ENCODE measurements around the gene IGFBP7.
A peak's percentile ranks its signal among the peaks of the same experiment; 100 is the strongest.

The IGFBP7 gene

GRCh38 chr4:57042711-57043169 lies 67.4 kb downstream of the IGFBP7 start:
- no peak for DNase-seq (ENCODE audit: low spot score)

DNA sequence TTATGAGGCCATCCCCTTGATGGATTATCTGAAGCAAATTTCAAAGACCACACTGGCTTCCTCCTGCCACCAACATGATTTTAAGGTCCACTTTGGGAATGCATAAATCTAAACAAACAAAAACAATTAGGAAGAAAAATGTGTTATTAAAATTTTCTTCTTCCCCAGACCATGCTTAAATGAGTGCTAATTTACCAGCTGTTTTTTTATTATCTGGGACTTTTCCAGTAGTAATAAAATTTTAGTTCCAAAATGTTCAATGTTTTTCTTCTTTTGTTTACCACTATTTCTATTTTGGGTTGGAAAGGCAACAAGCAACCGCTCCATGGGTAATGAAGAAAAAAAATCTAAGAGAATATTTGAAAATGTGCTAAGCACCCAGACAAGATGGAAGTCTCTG lies 69.2 kb downstream of the IGFBP7 start:
- no peak for DNase-seq (ENCODE audit: low spot score)

GRCh38 chr4:57040510-57040909 lies 69.7 kb downstream of the IGFBP7 start:
- no peak for DNase-seq (ENCODE audit: low spot score)

GRCh38 chr4:57039345-57039744 lies 70.8 kb downstream of the IGFBP7 start:
- no peak for DNase-seq (ENCODE audit: low spot score)

- DNase-seq (ENCODE audit: low spot score), result peak; percentile 20
Measured at GRCh38 chr4:57037982-57038604, 72.1 kb downstream of the IGFBP7 start.

- no peak for DNase-seq (ENCODE audit: low spot score)
Measured at GRCh38 chr4:57034520-57034919, 75.7 kb downstream of the IGFBP7 start.

DNA sequence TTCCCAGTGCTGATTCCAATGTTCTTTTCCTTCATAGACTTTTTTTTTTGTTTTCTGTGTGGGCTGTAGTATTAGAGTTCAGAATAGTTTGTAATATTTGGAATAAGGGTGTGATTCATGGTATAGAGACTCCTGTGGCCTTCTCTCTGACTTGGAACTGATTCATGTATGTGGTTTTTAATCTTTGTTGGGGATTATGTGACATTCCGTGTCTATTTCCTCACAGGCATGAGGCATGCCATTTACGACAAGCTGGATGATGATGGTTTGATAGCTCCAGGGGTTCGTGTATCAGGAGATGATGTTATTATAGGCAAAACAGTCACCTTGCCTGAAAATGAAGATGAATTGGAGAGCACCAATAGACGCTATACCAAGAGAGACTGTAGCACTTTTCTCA lies 87.1 kb downstream of the IGFBP7 start:
- no peak for DNase-seq (ENCODE audit: low spot score)

- DNase-seq (ENCODE audit: low spot score), result no peak
Measured at GRCh38 chr4:57020467-57021101, 89.6 kb downstream of the IGFBP7 start.

GRCh38 chr4:57018980-57019379 lies 91.2 kb downstream of the IGFBP7 start:
- no peak for DNase-seq (ENCODE audit: low spot score)

DNA sequence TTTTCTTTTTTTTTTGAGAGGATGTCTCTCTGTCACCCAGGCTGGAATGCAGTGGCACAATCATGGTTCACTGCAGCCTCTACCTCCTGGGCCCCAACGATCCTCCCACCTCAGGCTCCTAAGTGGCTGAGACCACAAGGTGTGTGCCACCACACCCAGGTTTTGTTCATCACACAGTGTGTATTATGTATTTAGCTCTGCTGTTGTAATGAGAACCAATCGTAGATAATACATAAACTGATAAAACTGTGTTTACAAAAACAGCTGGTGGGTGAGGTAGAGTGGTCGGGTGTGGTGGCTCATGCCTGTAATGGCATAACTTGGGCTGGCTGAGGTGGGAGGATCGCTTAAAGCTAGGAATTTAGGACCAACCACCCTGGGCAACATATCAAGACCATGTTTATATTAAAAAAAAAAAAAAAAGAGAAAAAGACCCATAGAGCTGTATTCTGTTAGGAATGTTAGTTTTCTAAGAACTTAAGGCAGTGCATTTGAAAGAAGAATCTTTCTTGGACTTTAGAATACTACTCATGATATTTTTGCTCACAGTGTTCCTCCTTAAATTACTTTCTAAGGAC lies 96.6 kb downstream of the IGFBP7 start:
- DNase-seq (ENCODE audit: low spot score), result no peak

GRCh38 chr4:56999751-57000150 lies 110.4 kb downstream of the IGFBP7 start:
- DNase-seq (ENCODE audit: low spot score), result no peak

DNA sequence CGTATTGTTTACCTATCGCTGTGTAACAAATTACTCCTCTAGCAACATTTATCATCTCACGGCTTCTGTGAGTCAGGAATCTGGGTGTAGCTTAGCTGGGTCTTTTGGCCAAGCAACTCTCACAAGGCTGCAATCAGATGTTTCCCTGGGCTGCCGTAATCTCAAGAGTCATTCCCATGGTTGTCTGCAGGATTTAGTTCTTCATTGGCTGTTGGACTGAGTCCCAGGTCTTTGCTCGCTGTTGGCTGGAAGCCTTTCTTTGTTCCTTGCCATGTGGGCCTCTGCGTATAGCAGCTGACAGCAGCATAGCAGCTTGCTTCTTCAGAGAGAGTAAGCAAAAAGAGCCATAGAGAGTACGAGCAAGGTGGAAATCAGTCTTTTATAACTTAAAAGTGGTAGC lies 114.7 kb downstream of the IGFBP7 start:
- no peak for DNase-seq (ENCODE audit: low spot score)

DNA sequence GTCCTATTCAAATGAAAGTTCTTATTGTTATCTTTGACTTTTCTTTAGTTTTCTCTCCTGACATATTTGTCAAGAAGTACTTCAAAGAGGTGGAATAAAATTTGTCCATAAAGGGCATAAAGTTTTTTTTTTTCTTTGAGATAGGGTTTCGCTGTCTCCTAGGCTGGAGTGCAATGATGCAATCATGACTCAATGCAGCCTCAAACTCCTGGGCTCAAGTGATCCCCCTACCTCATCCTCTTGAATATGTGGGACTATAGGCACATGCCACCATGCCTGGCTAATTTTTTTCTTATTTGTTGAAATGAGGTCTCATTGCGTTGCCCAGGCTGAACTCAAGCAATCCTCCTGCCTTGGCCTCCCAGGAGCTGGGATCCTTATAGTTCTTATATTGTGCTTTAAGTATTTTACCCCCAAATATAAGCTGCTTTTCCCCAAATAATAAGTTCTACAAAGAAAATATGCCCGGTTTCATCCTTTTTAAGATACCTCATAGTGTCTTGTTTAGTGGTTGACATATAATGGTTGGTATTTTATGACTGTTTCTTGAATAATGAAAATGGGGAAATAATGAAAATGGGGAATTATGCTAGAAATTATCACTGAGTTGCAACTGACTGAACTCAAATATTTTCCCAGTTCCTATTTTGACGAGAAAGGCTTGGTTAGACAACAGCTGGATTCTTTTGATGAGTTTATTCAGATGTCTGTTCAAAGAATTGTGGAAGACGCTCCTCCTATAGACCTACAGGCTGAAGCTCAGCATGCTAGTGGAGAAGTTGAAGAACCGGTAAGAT lies 119.9 kb downstream of the IGFBP7 start:
- no peak for DNase-seq (ENCODE audit: low spot score)

GRCh38 chr4:56986952-56987351 lies 123.2 kb downstream of the IGFBP7 start:
- DNase-seq (ENCODE audit: low spot score), result no peak

GRCh38 chr4:56986192-56986591 lies 124.0 kb downstream of the IGFBP7 start:
- no peak for DNase-seq (ENCODE audit: low spot score)

DNA sequence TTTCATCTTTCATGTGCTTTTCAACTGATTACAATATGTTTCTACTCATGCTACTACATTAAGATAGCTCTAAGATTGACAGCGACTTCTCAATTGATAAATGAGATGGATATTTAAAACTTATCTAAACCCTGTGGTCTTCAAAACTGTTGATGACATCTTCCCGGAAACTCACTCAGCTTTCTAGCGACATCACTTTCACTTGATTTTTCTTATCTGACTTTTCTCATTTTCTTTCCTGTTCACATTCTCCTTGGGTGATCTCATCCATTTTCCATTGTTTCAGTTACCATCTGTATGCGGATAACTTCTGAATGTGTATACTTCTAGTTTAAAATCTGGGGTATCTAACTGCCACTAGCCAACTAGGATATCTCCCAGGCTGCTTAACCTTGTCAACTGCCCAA lies 128.4 kb downstream of the IGFBP7 start:
- no peak for DNase-seq (ENCODE audit: low spot score)

All from SW480 (cell line).